ENCODE data around the gene DPM3. TPM values are rescaled to one million over a fixed set of nuclear protein-coding genes. Genes with fewer than 3 reads are reported as not detected.
A peak's percentile ranks its signal among the peaks of the same experiment; 100 is the strongest.

DPM3 gene
- total RNA-seq, 3 donors from 2014 or later (not counting 1 experiment from before 2014, with no cell fraction given), result 26.8 to 45.7 (median 41.5) TPM

GRCh38 chr1:155137154-155137949 is 3.0 kb downstream of the DPM3 start:
- no peak for TF ChIP-seq CTCF (IDR thresholded peaks at IDR 0.05)
- H3K27ac ChIP-seq (ENCODE audit: low read length), result peak overlapping the region; percentile 100
- no peak overlapping the region for H3K4me3 ChIP-seq (ENCODE audit: low read length)
- ATAC-seq (no peak), DNase-seq (no peak)
- H3K4me3 Mint-ChIP-seq, result peak overlapping the region; percentile 100
- H3K36me3 Mint-ChIP-seq, result no peaks in the 10 kb centered on the region
- peaks cover 39% of the 10 kb centered on the region for H3K4me1 ChIP-seq (ENCODE audit: control insufficient read depth, insufficient read depth, low read length)
- 94% methylated on average over 5 of the region's 6 CpGs for WGBS (ENCODE audit: insufficient coverage)
- H3K9me3 ChIP-seq (ENCODE audit: control insufficient read depth, insufficient read depth, low read length), result no peaks in the 10 kb centered on the region
- H3K9me3 Mint-ChIP-seq, result no peaks in the 10 kb centered on the region
- no peaks in the 10 kb centered on the region for H3K27me3 ChIP-seq (ENCODE audit: control insufficient read depth, insufficient read depth, low read length)
- H3K27ac Mint-ChIP-seq, result peak overlapping the region; percentile 99
- no peaks in the 10 kb centered on the region for H3K27me3 Mint-ChIP-seq (ENCODE audit: low read depth in 2 of 2)
- intact Hi-C loops (cut with micrococcal nuclease), result no loop called here
- H3K4me1 Mint-ChIP-seq, result peaks cover 22 to 50% of the 10 kb centered on the region in 2 donors
- H3K36me3 ChIP-seq (ENCODE audit: control insufficient read depth, insufficient read depth, low read length), result no peaks in the 10 kb centered on the region

GRCh38 chr1:155136748-155137147 is 3.6 kb downstream of the DPM3 start:
- Histone ChIP-seq H3K27me3 (ENCODE audit: control insufficient read depth, insufficient read depth, low read length) (no peaks in the 10 kb centered on the region), H3K27ac (ENCODE audit: low read length) (peak overlapping the region; percentile 100), H3K4me1 (ENCODE audit: control insufficient read depth, insufficient read depth, low read length) (peaks cover 39% of the 10 kb centered on the region), H3K4me3 (ENCODE audit: low read length) (peak overlapping the region; percentile 98), H3K9me3 (ENCODE audit: control insufficient read depth, insufficient read depth, low read length) (no peaks in the 10 kb centered on the region), H3K36me3 (ENCODE audit: control insufficient read depth, insufficient read depth, low read length) (no peaks in the 10 kb centered on the region)
- Mint-ChIP-seq H3K9me3 (no peaks in the 10 kb centered on the region), H3K27ac (peak overlapping the region; percentile 99), H3K27me3 (ENCODE audit: low read depth in 2 of 2) (no peaks in the 10 kb centered on the region), H3K4me1 (peaks cover 22 to 50% of the 10 kb centered on the region in 2 donors), H3K36me3 (no peaks in the 10 kb centered on the region), H3K4me3 (peak overlapping the region; percentile 100)
- no peak for ATAC-seq
- intact Hi-C loops (cut with micrococcal nuclease), result no loop called here
- WGBS (ENCODE audit: insufficient coverage), result 27% methylated on average over 6 of the region's 6 CpGs
- DNase-seq, result peak in 1 of 2 donors; percentile 49
- TF ChIP-seq CTCF (IDR thresholded peaks at IDR 0.05), result no peak

GRCh38 chr1:155135415-155136028 is 4.8 kb downstream of the DPM3 start, which contains the start of gene SLC50A1:
SLC50A1 (plus strand) TSS chr1:155135852; CDS start chr1:155135912, 60 bp downstream.
- Histone ChIP-seq H3K4me1 (ENCODE audit: control insufficient read depth, insufficient read depth, low read length) (peaks cover 37% of the 10 kb centered on the region), H3K27ac (ENCODE audit: low read length) (peak within 1 kb of the TSS; percentile 100), H3K27me3 (ENCODE audit: control insufficient read depth, insufficient read depth, low read length) (no peaks in the 10 kb centered on the region), H3K36me3 (ENCODE audit: control insufficient read depth, insufficient read depth, low read length) (no peaks in the 10 kb centered on the region), H3K9me3 (ENCODE audit: control insufficient read depth, insufficient read depth, low read length) (no peaks in the 10 kb centered on the region), H3K4me3 (ENCODE audit: low read length) (peak within 1 kb of the TSS; percentile 98)
- H3K4me3 Mint-ChIP-seq, result peak within 1 kb of the TSS; percentile 100
- H3K9me3 Mint-ChIP-seq, result no peaks in the 10 kb centered on the region
- peak within 1 kb of the TSS; percentile 99 for H3K27ac Mint-ChIP-seq
- ATAC-seq, result peak; percentile 80 to 93 (median 85)
- peaks cover 5 to 6% of the 10 kb centered on the region in 2 donors for H3K27me3 Mint-ChIP-seq (ENCODE audit: low read depth in 2 of 2)
- DNase-seq, result peak; percentile 93 to 96
- under 1% methylated on average over 52 of the region's 52 CpGs for WGBS (ENCODE audit: insufficient coverage)
- H3K36me3 Mint-ChIP-seq, result no peaks in the 10 kb centered on the region
- intact Hi-C loops (cut with micrococcal nuclease), result no loop called here
- TF ChIP-seq CTCF (IDR thresholded peaks at IDR 0.05), result no peak
- peaks cover 22 to 48% of the 10 kb centered on the region in 2 donors for H3K4me1 Mint-ChIP-seq
